NCI-H510A treated with DMSO at 0.1 percent for 48 hours (cell line): ENCODE results near the gene NAT10.

Source experiments
- DNase-seq: peaks from one replicate; lab custom pipeline; 2025; lab: John Stamatoyannopoulos, UW

Gene NAT10

DNA sequence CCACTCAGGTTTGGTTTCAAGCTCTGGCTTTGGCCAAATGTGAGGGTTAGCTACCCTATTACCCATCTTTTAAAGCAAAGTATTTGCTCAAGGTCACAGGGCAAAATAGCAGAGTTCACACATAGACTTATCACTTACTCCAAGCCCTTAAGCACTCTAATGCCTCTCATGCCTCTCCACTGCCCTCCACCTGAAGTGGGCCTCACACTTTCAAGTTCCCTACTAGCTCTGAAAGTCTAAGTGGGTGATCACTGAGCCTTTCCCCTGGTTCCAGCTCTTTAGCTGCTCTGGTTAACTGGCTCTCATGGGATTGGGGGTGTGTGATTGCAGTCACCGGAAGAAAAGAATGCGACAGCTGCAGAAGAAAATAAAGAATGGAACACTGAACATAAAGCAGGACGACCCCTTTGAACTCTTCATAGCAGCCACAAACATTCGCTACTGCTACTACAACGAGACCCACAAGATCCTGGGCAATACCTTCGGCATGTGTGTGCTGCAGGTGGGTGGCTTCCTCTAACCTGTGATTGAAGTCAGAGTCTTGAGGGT, 6.4 kb downstream of the NAT10 start:
- DNase-seq, result no peak

DNA sequence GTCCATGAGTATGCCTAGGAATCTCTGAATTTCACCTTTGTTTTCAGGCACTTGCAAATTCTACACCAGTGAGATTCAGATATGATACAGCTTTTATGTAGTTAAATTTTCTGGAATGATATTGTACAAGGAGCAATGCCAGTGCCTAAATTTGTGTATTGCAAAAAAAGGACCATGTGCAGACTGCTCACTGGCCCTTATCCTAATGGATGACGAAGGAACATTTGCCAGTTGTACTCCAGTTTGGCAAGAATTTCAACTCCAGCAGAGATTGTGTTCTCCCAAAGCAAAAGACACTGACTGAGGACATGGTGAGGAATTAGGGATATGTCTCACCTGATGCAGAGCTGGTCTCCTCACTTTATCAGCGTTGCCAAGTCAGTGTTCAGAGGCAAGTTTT, 8.6 kb downstream of the NAT10 start:
- no peak for DNase-seq

DNA sequence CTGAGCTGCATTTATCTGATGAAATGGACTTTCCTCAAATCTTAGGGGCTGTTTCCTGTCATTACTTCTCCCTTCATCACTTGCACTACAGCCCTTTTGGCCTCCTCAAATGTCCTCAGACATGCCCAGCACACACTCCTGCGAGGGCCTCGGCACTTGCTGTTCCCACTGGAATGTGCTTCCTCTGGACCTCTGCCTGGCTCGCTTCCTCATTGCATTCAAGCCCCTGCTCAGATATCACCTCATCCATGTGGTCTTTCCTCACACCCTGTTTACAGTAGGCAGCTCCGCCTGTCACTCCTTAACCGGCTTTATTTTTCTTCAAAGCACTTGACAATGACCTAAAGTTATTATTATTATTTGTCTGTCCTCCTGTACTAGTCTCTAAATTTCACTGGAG, 9.0 kb downstream of the NAT10 start:
- DNase-seq, result no peak

DNA sequence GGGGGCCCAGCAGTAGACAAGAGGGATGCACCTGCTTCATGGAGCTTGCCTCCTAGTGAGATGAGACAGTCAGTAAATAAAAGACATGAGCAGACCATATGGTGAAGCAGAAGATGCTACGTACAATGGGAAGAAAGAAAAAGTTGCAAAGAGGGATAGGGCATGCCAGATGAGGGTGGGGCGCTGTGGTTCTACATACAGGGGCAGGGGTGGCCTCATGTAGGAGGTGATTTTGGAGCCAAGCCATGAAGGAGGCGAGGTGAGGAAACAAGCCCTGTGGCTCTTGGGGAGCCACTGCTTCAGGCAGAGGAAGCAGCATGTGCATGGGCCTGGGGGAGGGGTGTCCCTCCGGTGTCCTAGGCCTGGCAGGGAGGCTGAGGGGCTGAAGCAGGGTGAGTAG, 15.2 kb downstream of the NAT10 start:
- DNase-seq, result no peak

DNA sequence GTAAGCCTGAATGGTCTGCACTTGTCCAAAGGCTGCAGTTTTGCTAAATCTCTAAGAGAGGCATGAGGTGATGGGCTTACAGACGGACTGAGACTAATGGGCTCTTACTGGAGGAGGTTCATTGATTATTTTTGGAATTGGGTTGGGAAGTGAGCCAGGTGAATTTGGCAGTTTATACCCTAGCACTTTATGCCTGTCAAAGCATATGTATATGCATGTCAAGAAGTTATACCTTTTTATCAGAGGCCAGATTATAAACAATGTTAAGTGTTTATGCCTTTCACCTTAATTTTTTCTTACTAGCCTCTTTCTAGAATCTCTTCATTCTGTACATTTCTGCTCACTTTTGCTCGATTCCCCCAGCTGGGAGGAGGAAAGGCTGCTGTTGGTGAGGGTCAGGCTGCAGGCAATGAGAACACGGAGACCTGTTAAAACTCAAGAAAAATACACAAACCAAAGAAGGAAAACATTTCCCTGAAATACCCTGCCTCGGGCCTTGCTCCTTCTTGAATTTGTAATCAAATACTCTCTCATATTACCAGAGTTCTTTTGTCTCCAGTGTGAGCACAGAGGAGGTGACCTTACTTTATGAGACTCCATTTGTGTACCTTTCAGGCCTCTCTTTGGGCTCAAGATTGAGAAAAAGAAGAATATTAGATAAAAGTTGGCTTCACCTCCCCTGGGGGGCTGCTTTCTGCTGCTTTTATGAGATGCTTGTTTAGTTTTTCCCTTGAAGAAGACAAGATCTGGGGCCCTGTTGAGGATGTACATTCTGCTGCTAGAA, 19.6 kb downstream of the NAT10 start:
- no peak for DNase-seq

DNA sequence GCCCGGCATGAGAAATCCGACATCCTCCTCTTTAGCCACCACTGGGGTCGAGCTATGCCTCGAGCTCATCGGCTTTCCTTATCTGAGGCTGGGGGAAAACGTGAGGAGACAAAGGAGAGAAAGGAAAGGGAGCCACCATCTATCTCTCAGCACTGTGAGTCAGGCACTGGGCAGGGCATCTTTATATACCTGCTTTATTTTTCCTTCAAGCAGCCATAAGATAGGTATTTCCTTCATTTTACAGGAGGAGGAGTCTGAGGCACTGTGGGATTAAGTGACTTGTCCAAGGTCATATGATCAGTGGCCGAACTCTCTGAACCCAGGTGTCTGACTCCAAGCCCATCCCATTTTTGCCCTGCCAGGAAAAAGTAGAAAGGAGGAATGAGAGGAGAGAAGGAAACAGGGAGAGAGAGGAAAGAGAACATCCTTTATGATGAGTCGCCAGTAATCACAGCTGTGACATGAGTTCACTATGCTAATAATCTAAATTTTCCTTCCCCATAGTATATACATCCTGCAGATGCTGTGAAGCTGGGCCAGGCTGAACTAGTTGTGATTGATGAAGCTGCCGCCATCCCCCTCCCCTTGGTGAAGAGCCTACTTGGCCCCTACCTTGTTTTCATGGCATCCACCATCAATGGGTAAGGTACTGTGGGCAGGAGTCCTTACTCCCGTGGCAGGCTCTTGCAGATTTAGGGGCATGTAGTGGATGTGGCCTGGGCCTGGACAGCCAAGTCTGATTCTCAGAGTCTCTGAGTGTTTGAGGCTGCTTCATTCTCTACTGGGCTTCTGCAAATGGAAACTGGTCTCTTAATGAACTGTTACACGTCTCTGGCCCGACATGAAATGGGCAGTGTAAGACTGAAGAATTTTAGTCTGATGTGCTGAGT, 21.8 kb downstream of the NAT10 start:
- DNase-seq, result no peak

DNA sequence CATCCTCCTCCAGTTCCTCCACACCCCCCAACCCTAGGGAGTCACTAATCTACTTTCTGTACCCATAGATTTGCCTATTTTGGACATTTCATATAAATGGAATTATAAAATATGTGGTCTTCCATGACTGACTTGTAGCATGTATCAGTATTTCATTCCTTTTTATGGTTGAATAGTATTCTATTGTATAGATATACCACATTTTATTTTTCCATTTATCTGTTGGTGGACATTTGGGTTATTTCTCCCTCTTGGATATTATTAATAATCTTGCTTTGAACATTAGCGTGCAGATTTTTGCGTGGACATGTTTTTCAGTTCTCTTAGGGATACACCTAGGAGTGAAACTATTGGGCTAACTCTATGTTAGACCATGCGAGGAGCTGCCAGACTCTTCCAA, 23.4 kb downstream of the NAT10 start:
- DNase-seq, result no peak

DNA sequence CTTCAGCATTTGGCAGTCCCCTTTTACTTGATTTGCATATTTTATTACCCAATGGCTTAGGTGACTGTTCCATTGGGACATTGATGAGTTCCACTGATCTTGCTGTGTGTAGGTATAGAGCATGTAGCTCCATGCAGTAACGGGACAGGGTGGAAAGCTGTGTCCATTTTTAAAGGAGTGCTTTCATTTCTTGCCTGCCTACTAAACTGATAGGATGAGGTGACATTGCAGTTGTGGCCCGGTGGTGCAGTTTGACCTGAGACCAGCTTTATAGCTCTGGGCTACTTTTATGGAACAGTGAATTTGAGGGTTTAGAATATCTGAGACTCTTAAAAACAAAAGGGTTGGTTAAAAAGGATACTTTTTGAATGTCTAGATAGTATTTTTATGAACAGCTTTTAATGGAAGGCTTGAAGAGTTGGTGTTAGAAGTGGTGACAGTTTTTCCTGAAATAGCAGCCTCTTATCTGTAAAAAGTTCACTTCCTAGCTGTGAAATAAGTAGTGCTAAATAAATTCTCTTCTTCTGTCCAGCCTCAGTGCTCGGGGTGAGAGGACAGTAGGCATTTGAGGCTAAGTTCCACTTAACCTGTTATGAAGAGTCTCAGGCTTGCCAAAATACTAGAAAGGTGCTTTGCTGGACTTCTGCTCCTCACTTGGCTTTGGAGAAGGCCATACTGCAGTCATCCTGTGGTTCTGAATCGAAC, 27.0 kb downstream of the NAT10 start:
- no peak for DNase-seq

DNA sequence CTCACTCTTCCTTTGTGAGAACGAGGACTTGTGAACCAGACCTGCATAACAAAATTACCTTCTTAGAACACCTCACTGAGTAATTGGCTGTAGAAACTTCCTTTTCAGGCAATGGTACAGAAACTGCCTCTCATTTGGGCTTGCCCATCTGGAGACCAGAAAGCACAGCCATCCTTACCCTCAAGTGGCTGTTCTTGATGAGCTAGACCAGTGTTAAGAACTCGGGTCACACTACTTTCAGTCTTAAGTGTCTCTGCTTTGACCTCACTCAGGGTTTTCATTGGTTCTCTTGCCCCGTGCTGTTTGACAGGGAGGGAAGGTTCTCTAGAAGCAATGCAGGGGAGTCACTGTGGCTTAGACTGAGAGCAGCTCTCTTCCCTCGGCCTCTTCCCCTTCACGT, 29.3 kb downstream of the NAT10 start:
- no peak for DNase-seq

DNA sequence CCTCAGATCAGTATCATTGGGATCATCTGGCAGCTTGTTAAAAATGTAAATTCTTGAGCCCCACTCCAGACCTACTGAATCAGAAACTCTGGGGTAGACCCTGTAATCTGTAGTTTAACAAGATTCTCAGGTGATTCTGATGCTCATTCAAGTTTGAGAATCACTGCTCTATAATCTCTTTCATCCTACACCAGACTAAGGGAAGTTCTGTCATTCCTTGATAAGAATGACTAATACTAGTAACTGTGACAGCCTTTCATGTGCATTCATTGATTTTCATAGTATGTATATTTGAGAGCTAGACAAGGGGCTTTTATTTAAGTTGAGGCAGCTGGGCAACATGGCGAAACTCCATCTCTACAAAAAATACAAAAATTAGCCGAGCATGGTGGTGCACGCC, 30.0 kb downstream of the NAT10 start:
- DNase-seq, result no peak

DNA sequence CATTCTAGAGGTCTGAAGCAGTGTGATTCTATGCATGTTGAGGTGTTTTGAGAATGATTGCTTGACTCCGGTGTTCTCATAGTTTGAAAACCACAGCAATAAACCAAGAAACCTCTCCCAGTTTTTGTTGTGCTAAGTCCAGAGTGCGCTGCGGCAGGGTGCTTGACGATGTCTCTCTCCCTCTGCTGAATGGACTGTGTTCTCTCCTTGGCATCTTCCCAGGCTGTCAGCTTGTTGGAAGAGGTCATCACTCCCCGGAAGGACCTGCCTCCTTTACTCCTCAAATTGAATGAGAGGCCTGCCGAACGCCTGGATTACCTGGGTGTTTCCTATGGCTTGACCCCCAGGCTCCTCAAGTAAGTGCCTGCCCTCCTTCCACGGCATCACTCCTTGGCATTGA, 31.0 kb downstream of the NAT10 start:
- DNase-seq, result no peak

DNA sequence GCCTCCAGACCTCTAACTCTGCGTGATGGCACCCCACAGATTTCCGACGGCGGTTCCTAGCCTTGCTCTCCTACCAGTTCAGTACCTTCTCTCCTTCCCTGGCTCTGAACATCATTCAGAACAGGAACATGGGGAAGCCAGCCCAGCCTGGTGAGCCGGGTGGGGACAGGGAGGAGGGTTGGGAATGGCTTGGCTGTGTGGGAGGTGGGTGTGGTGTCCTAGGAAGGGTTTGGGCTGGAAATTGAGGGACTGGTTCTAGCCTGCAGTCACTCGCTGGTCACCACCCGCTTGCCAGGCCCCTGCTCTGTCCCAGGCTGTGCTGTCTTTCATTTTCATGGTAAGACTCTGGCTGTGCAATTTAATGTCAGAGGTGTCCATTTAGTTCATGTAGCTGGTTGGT, 33.9 kb downstream of the NAT10 start:
- no peak for DNase-seq

DNA sequence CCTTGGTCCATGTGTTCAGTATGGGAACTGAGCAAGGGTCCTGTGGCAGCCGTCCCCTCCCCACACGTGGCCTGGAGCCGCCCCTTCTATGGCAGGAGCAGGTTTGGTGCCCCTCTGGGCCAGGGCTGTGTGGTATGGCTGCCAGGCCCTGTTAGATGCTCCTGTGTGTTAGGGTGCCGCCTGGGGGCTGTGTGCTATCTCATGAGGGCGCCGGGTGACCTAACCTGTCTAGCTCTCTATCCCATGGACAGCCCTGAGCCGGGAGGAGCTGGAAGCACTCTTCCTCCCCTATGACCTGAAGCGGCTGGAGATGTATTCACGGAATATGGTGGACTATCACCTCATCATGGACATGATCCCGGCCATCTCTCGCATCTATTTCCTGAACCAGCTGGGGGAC, 34.7 kb downstream of the NAT10 start:
- no peak for DNase-seq

DNA sequence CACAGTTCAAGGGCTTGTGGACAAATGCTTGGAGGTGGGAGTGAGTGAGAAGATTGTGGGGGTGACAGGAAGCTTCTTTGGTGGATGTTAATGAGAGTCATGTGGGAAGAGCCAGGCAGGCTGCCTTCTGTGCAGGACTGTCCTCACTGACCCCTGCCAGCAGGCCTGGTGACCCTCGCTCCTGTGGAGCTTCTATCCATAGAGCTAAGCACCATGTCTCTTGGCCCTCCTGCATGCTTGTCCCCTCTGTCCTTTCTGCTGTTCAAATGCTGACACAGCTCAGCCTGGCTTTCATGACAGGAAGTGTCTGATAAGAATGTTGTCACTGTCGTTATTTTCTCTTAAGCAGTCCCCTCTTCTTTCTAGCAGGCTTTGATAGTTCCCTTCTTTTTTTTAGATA, 37.6 kb downstream of the NAT10 start:
- no peak for DNase-seq

DNA sequence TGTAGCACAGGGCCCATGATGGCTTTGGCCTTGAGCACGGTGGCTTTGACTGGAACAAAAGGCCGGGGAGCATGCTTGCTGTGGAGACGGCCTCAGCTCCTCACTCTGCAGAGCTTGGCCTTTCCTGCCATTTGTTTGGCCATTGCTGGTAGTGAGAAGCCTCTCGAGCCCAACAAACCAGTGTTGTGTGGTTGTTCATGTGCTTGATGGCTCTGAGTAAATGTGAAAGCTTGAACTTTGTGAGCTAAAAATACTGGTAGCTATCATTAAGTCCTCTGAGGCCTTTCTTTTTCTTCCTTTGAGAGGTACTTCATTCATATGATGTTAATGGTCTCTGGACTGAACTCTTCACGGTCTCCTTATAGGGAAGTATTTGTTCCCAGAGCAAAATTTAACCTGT, 39.6 kb downstream of the NAT10 start:
- no peak for DNase-seq

DNA sequence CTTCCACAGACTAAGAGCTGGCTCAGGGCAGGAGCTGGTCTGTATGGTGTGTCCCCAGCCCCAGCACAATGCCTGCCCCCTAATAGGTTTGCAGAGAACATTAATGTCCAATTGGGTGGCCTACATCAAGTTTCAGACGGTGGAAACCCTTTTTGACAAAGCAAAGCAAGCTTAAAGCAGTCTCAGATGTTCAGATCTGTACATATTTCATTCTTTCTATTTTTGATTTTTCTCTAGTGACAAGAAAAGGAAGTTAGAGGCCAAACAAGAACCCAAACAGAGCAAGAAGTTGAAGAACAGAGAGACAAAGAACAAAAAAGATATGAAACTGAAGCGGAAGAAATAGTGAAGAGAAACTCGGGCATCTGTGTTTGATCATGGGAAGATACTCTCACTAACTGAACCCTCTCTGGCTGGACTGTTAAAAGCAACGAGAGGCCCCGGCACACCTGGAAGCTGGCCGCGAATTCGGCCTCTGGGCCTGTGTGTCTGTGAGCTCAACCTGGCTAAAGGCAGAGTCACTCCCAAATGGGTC, 40.5 kb downstream of the NAT10 start:
- DNase-seq, result no peak

DNA sequence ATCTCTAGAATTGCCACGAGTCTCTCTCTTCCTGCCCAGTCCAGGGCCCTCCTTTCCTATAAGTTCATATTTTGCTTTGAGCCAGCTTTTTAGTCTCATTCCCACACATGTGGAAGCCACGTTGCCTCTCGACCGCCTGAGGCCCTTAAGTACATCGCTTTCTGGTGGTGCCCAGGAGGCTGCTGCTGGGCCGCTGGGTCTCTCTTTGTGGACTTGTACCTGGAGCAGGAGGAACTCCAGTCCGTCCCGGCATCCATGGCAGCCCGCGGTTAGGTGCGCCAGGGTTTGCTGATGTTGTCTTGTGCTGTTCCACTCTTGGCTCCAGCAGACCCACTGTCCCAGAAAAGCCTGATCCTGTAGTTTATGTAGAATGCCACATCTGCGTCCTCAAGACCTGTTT, 41.0 kb downstream of the NAT10 start:
- no peak for DNase-seq

DNA sequence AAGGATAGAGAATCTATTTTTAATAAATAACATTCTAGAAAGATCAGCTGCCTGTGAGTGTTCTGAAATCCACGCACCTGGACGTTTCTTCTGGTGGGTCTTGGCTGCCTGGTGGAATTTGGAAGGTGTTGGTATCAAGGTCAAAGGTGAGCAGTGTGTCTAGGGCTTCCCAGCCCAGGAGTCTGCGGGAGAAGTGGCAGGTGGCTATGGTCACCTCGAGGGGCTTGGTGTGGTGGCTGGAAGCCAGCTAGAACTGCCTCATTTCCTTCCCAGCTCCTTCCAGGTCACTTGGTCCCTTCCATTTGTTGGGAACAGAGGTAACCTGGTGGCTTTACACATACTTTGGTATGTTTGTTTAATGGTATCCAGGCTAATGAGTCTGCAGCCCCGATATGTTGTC, 41.4 kb downstream of the NAT10 start:
- no peak for DNase-seq

DNA sequence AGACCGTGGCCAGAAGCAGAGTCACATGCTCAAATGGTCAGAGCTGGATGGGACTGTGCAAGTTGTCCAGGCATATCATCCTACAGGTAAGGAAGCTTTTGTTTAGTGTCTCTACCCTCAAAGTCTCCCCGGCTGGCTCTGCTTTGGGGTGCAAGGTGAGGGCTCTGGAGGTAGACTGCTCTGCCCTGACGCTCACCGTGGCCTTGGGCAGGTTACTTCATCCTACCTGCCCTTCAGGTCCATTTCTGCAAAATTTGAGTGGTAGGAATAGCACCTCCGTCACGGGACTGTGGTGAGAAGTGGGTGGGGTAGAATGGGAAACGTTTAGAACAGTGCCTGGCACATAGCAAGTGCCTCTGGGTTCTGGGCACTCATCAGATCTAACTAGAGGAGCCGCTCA, 42.2 kb downstream of the NAT10 start:
- no peak for DNase-seq

DNA sequence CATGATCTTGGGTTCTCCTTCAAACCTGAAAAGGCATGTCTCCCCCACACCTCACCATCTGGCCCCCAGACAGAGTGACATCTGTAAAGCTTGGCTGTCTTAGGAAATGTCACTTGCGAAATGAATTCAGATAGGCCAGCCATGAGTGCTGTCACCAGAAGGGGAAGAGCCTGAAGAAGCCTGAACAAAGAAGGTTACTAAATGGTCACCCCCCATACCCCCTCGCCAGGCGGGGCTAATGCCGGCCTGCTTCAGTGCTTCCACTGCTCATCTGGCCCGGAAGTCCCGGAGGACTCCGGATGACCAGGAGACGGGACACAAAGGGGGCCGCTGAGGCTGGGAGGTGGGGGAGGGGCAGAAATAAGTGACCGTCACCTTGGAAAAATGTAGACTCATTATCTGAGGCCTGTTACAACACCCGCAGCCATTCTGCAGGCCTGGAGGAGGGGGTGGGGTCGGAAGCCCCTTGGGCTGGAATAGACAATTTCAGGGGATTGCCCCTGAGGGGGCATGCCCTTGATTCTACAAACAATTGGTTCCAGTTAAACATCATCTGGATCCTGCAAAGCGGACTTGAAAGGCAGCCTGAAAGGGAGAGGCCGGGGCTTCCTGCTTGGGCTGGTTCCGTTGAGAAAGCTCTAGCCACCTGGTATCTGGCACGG, 43.2 kb downstream of the NAT10 start:
- no peak for DNase-seq

DNA sequence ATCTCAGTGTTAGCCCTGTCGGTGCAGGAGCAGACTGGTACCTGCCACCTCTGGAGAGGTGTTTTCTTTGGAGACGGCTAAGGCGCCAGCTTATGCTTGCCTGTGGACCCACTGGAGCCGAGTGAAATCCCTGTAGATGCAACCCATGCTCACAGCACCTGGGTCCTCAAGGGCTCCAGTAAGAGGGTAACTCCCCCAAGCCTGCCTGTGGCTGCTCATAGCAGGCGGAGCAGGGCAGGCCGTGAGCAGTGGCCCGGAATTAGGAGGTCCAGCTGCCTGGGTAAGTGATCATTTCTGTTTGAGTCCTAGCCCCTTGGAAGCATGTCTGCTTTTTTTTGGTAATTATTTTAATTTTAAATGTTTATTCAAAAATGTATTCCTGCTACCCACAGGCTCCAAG, 43.8 kb downstream of the NAT10 start:
- DNase-seq, result no peak

DNA sequence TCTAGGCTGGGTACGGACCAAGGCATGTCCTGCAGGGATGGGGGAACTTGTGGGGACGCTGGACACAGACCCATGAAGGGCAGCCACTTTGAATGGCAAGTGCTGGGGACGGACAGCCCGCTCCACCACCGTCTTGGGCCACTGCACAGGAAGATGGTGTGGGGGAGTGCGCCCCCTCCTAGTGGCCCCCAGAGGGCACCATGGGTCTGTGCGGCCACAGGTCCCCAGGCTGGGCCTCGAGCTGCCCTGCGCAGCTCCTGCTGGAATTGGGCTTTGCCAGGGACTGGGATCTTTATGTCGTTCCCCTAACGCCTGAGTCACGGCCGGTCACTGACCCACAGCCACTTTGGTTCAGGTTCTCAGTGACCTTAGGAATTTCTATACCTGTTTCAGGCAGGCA, 44.4 kb downstream of the NAT10 start:
- DNase-seq, result no peak
